HepG2 (cell line): ENCODE results near the gene GLB1L. TPM values are rescaled to one million over a fixed set of nuclear protein-coding genes. Genes with fewer than 3 reads are reported as not detected.

Experiments used
- DRAP1 ChIP-seq: IDR thresholded peaks from 2 replicates; pipeline ENCODE4 v1.6.1; 2016; ENCODE audit warnings: missing genetic modification reagents, missing compliant biosample characterization
- ELF4 ChIP-seq: sonication (generic); formaldehyde crosslinking; IDR thresholded peaks from 2 replicates; pipeline ENCODE4 v1.5.0; 2020; ENCODE audit warnings: missing genetic modification reagents, mild to moderate bottlenecking, moderate library complexity, borderline replicate concordance
- ELK4 ChIP-seq: sonication (generic); formaldehyde crosslinking; IDR thresholded peaks from 2 replicates; pipeline ENCODE4 v1.9.0; 2021; ENCODE audit warnings: missing genetic modification reagents, borderline replicate concordance
- HNRNPH1 ChIP-seq: fragments of 200-400 bp; formaldehyde crosslinking; optimal IDR thresholded peaks from 2 replicates; pipeline ENCODE3; 2017; ENCODE audit warnings: mild to moderate bottlenecking, low read depth, low read length
- KDM3A ChIP-seq: IDR thresholded peaks from 2 replicates; pipeline ENCODE4 v1.6.1; 2018; ENCODE audit warnings: low read depth, missing compliant biosample characterization
- MXI1 ChIP-seq: IDR thresholded peaks from 3 replicates; pipeline ENCODE4 v1.6.1; 2012; ENCODE audit warnings: low read depth, low read length, inconsistent platforms, borderline replicate concordance
- NFE2 ChIP-seq: sonication (generic); formaldehyde crosslinking; IDR thresholded peaks from 2 replicates; pipeline ENCODE4 v1.4.0; 2020; ENCODE audit warnings: missing genetic modification reagents
- NR1H2 ChIP-seq: sonication (generic); formaldehyde crosslinking; IDR thresholded peaks from 2 replicates; pipeline ENCODE4 v1.8.1; 2022; ENCODE audit warnings: low read depth, missing genetic modification reagents, borderline replicate concordance
- RBFOX2 ChIP-seq: fragments of 200-400 bp; formaldehyde crosslinking; IDR thresholded peaks from 2 replicates; pipeline ENCODE4 v1.6.1; 2017; ENCODE audit warnings: low read depth, mild to moderate bottlenecking, low read length
- RFX5 ChIP-seq: IDR thresholded peaks from 2 replicates; pipeline ENCODE4 v1.6.1; 2011; ENCODE audit warnings: low read depth, low read length, improper control_type of control experiment
- SPEN ChIP-seq: sonication (generic); formaldehyde crosslinking; IDR thresholded peaks from 2 replicates; pipeline ENCODE4 v1.5.1; 2020; ENCODE audit warnings: low read depth, mild to moderate bottlenecking, missing genetic modification reagents
- ZNF263 ChIP-seq: sonication (generic); formaldehyde crosslinking; IDR thresholded peaks from 2 replicates; pipeline ENCODE4 v1.4.0; 2020; ENCODE audit warnings: missing genetic modification reagents
- ZNF451 ChIP-seq: sonication (generic); formaldehyde crosslinking; IDR thresholded peaks from 2 replicates; pipeline ENCODE4 v1.5.0; 2020; ENCODE audit warnings: mild to moderate bottlenecking, missing genetic modification reagents
- ZNF639 ChIP-seq: conservative IDR thresholded peaks from 2 replicates; pipeline ENCODE4 v1.6.1; 2018; ENCODE audit warnings: missing genetic modification reagents
- ZNF691 ChIP-seq: sonication (generic); formaldehyde crosslinking; IDR thresholded peaks from 2 replicates; pipeline ENCODE4 v1.4.0; 2020; ENCODE audit warnings: missing genetic modification reagents, low read depth, mild to moderate bottlenecking, borderline replicate concordance
- ZNF7 ChIP-seq: IDR thresholded peaks from 2 replicates; pipeline ENCODE4 v1.6.1; 2016; ENCODE audit warnings: missing biosample characterization, missing genetic modification reagents
- ZNF710 ChIP-seq: sonication (generic); formaldehyde crosslinking; IDR thresholded peaks from 2 replicates; pipeline ENCODE4 v1.5.0; 2020; ENCODE audit warnings: mild to moderate bottlenecking, missing genetic modification reagents, borderline replicate concordance
- ZNF747 ChIP-seq: sonication (generic); formaldehyde crosslinking; IDR thresholded peaks from 2 replicates; pipeline ENCODE4 v1.8.1; 2023; ENCODE audit warnings: missing genetic modification reagents, mild to moderate bottlenecking, borderline replicate concordance
- ZNF800 ChIP-seq: sonication (generic); formaldehyde crosslinking; IDR thresholded peaks from 2 replicates; pipeline ENCODE4 v1.4.0; 2020; ENCODE audit warnings: missing genetic modification reagents
- ZNF879 ChIP-seq: sonication (generic); formaldehyde crosslinking; IDR thresholded peaks from 2 replicates; pipeline ENCODE4 v1.8.1; 2023; ENCODE audit warnings: missing genetic modification reagents
- polyA plus RNA-seq, 8 experiments: library from polyadenylated mRNA; depleted of rRNA in 3 of 8; stranded (reverse) in 7 of 8; unstranded in 1 of 8; fragments of >200 nt; fragmentation: Illumina TruSeq in 4 of 8; extraction: Trizol in 4 of 8; gene quantifications; 2 replicates each; pipeline versions ENCODE4 v1.2.1 to v1.2.3, GENCODE V29; 2011 to 2016; ENCODE audit warnings: low read depth in 4 of 8, missing spikeins in 1 of 8, mixed read lengths in 1 of 8; ENCODE audit not compliant: insufficient read depth in 1 of 8
- total RNA-seq, 5 experiments: library from RNA; depleted of rRNA; stranded (reverse); fragments of >200 nt; fragmentation: Illumina TruSeq; extraction: Trizol; gene quantifications; 2 replicates each; pipeline ENCODE4 v1.2.3, GENCODE V29; 2016; ENCODE audit warnings: low read depth in 1 of 5

GLB1L gene
- total and polyA plus RNA-seq, 2 of the 13 experiments (the other 11 are each of a cell fraction or from before 2014, with no cell fraction given), result 6.8 to 7.3 TPM

- no peak; the same call in 1 of the 2 replicates for TF ChIP-seq ZNF691
- no peak; the same call in 1 of the 2 replicates for TF ChIP-seq NFE2
- peak; percentile 78; the same call in 1 of the 3 replicates for TF ChIP-seq MXI1
- TF ChIP-seq ELK4 (CRISPR knock-in tag), result no peak
- TF ChIP-seq ZNF639 (CRISPR knock-in tag), result peak; percentile 62
- TF ChIP-seq KDM3A (CRISPR knock-in tag), result no peak
- TF ChIP-seq ZNF800 (CRISPR knock-in tag), result no peak
- TF ChIP-seq ZNF747, result peak; percentile 58; the same call in 1 of the 2 replicates
- no peak for TF ChIP-seq ZNF7 (CRISPR knock-in tag)
- TF ChIP-seq ZNF879 (CRISPR knock-in tag), result no peak; the same call in 1 of the 2 replicates
- TF ChIP-seq ZNF263, result peak; percentile 57
- peak; percentile 65 for TF ChIP-seq HNRNPH1
- TF ChIP-seq ZNF710, result peak; percentile 72
- TF ChIP-seq NR1H2 (CRISPR knock-in tag), result no peak
- TF ChIP-seq DRAP1, result peak; percentile 60; the same call in 1 of the 2 replicates
- TF ChIP-seq RBFOX2, result peak; percentile 96
- peak; percentile 75; the same call in 1 of the 2 replicates for TF ChIP-seq ZNF451 (CRISPR knock-in tag)
- peak; percentile 89 for TF ChIP-seq SPEN (CRISPR knock-in tag)
- TF ChIP-seq ELF4 (CRISPR knock-in tag), result no peak
- TF ChIP-seq RFX5, result peak; percentile 70
Measured at GRCh38 chr2:219206328-219207133, 38.7 kb downstream of the GLB1L start, which contains the start of gene ZFAND2B (continued).
